HepG2 (cell line): Measurements from ENCODE around the gene L3MBTL4. TPM values are rescaled to one million over a fixed set of nuclear protein-coding genes. Genes with fewer than 3 reads are reported as not detected.
"Not testable (repeated sequence)": the region's sequence is repeated elsewhere in the genome, so short reads cannot be mapped to it uniquely, and the experiment has no call there.

Experiments used
- ATAC-seq: fragments of 200-7000 bp; cut with Tn5 transposase; 3 replicates; pipeline ENCODE4 v1.9.1; 2020; ENCODE audit warnings: mild to moderate bottlenecking, moderate library complexity
- BruUV-seq: library from RNA; stranded (reverse); fragments of 400-500 nt; replicated peaks from 2 replicates; lab custom pipeline; 2021; lab: Mats Ljungman, UMichigan
- CTCF ChIA-PET: fragments of 300-600 bp; formaldehyde crosslinking; extraction: SDS; loops from one replicate; lab custom pipeline; 2021; ENCODE audit warnings: low total read pairs, inconsistent platforms, low intra/inter-chr PET ratio; lab: Yijun Ruan, JAX
- POLR2A ChIA-PET: fragments of 350-600 bp; sonication (Branson Sonifier 250); formaldehyde crosslinking; loops from one replicate; lab custom pipeline; 2020; ENCODE audit warnings: antibody characterized with exemption, inconsistent platforms; lab: Yijun Ruan, JAX
- DNase-seq: peaks from one replicate; pipeline ENCODE4 v3.0.0-alpha.2; 2015; ENCODE audit warnings: low spot score
- FAIRE-seq: peaks from 3 replicates; lab custom pipeline; 2011; peaks lifted over from hg19 to GRCh38; lab: Jason Lieb, UNC
- H2AFZ ChIP-seq: one replicate; pipeline ENCODE4 v1.6.1; 2011; ENCODE audit warnings: low read length, inconsistent platforms
- H3K27ac ChIP-seq: fragments of 300-600 bp; 3 replicates; pipeline ENCODE4 v1.8.0; 2011; ENCODE audit warnings: mixed run types, mild to moderate bottlenecking, mixed read lengths, low read length, inconsistent platforms; ENCODE audit not compliant: insufficient read depth; ENCODE audit errors: extremely low read length
- H3K27me3 ChIP-seq, 2 experiments: fragments of 200-600 bp in 1 of 2; 2 replicates in 1 of 2; 3 replicates in 1 of 2; pipeline versions ENCODE4 v1.6.0 to v1.8.0; 2011; ENCODE audit warnings: low read length in 2 of 2, mild to moderate bottlenecking in 2 of 2, moderate library complexity in 2 of 2, inconsistent platforms in 1 of 2; ENCODE audit not compliant: insufficient read depth in 2 of 2, control insufficient read depth in 1 of 2
- H3K36me3 ChIP-seq, 2 experiments: fragments of 200-600 bp in 1 of 2; replicated peaks in 1 of 2; 2 replicates in 1 of 2; 3 replicates in 1 of 2; pipeline versions ENCODE4 v1.5.1 to v1.8.0; 2011; ENCODE audit warnings: low read length in 2 of 2, inconsistent platforms in 1 of 2; ENCODE audit not compliant: insufficient read depth in 2 of 2, control insufficient read depth in 1 of 2
- H3K4me1 ChIP-seq: 2 replicates; pipeline ENCODE4 v1.5.1; 2012; ENCODE audit warnings: low read length, inconsistent platforms; ENCODE audit not compliant: insufficient read depth
- H3K4me2 ChIP-seq: 2 replicates; pipeline ENCODE4 v1.6.0; 2011; ENCODE audit warnings: low read depth, low read length, inconsistent platforms
- H3K4me3 ChIP-seq, 3 experiments: fragments of 200-600 bp in 1 of 3; sonication (generic), shearing (Covaris generic) in 1 of 3; replicated peaks in 1 of 3; 2 replicates each; pipeline ENCODE4 v1.5.1; 2011 to 2016; ENCODE audit warnings: low read length in 3 of 3, inconsistent platforms in 2 of 3, low read depth in 2 of 3, mild to moderate bottlenecking in 2 of 3, control low read depth in 1 of 3, mixed read lengths in 1 of 3; ENCODE audit not compliant: insufficient read depth in 1 of 3
- H3K79me2 ChIP-seq: one replicate; pipeline ENCODE4 v1.6.1; 2011; ENCODE audit warnings: low read length, inconsistent platforms; ENCODE audit not compliant: insufficient read depth
- H3K9ac ChIP-seq: 2 replicates; pipeline ENCODE4 v1.6.0; 2011; ENCODE audit warnings: mild to moderate bottlenecking, low read depth, low read length, inconsistent platforms; ENCODE audit not compliant: insufficient read depth
- H3K9me3 ChIP-seq: 2 replicates; pipeline ENCODE4 v1.5.1; 2012; ENCODE audit warnings: mild to moderate bottlenecking, low read length
- H4K20me1 ChIP-seq: 2 replicates; pipeline ENCODE4 v1.6.0; 2011; ENCODE audit warnings: inconsistent platforms, mild to moderate bottlenecking, low read length, moderate library complexity; ENCODE audit not compliant: insufficient read depth
- HDAC2 ChIP-seq: sonication (generic); formaldehyde crosslinking; IDR thresholded peaks from 2 replicates; pipeline ENCODE4 v1.4.0; 2020; ENCODE audit warnings: missing genetic modification reagents
- HNF4G ChIP-seq, 2 experiments: sonication (generic) in 1 of 2; formaldehyde crosslinking in 1 of 2; IDR thresholded peaks; 2 replicates each; pipeline versions ENCODE4 v1.4.0 to v1.6.1; 2011 to 2020; ENCODE audit warnings: borderline replicate concordance in 2 of 2, low read depth in 2 of 2, mild to moderate bottlenecking in 2 of 2, low read length in 1 of 2, missing genetic modification reagents in 1 of 2, moderate library complexity in 1 of 2
- MIXL1 ChIP-seq: IDR thresholded peaks from 2 replicates; pipeline ENCODE4 v1.6.1; 2016
- RNF2 ChIP-seq: fragments of 450-650 bp; conservative IDR thresholded peaks from 2 replicates; pipeline ENCODE4 v1.6.1; 2016; ENCODE audit warnings: low read depth
- ZMYM3 ChIP-seq: sonication (generic); formaldehyde crosslinking; IDR thresholded peaks from 2 replicates; pipeline ENCODE4 v1.5.1; 2020; ENCODE audit warnings: mild to moderate bottlenecking, missing genetic modification reagents
- ZNF274 ChIP-seq: sonication (generic); formaldehyde crosslinking; IDR thresholded peaks from 2 replicates; pipeline ENCODE4 v1.5.1; 2020; ENCODE audit warnings: mild to moderate bottlenecking, missing genetic modification reagents
- ZNF44 ChIP-seq: sonication (generic); formaldehyde crosslinking; IDR thresholded peaks from 2 replicates; pipeline ENCODE4 v1.5.1; 2020; ENCODE audit warnings: mild to moderate bottlenecking, missing genetic modification reagents
- ZNF556 ChIP-seq: sonication (generic); formaldehyde crosslinking; IDR thresholded peaks from 2 replicates; pipeline ENCODE4 v1.4.0; 2020; ENCODE audit warnings: mild to moderate bottlenecking, missing genetic modification reagents, borderline replicate concordance
- ZNF609 ChIP-seq: sonication (generic); formaldehyde crosslinking; IDR thresholded peaks from 2 replicates; pipeline ENCODE4 v1.4.0; 2020; ENCODE audit warnings: mild to moderate bottlenecking, missing genetic modification reagents, borderline replicate concordance
- WGBS: methylation state at CpG from one replicate; pipeline ENCODE4 v1.1.6; 2017; ENCODE audit warnings: low lambda C conversion rate; 5-methylcytosine and 5-hydroxymethylcytosine counted together
- in situ Hi-C: cut with HindIII; loops from 2 replicates; pipeline ENCODE4 v1.10.0; 2017; ENCODE audit warnings: low pct_unique_long_range_greater_than_20kb; ENCODE audit not compliant: extremely low pct_ligation_motif_present
- intact Hi-C: fragments of 100-400 bp; cut with micrococcal nuclease; formaldehyde crosslinking; loops from one replicate; pipeline ENCODE4 v1.10.0; 2022; ENCODE audit not compliant: unreplicated experiment
- polyA plus RNA-seq, 8 experiments: library from polyadenylated mRNA; depleted of rRNA in 3 of 8; stranded (reverse) in 7 of 8; unstranded in 1 of 8; fragments of >200 nt; fragmentation: Illumina TruSeq in 4 of 8; extraction: Trizol in 4 of 8; gene quantifications; 2 replicates each; pipeline versions ENCODE4 v1.2.1 to v1.2.3, GENCODE V29; 2011 to 2016; ENCODE audit warnings: low read depth in 4 of 8, missing spikeins in 1 of 8, mixed read lengths in 1 of 8; ENCODE audit not compliant: insufficient read depth in 1 of 8
- total RNA-seq, 5 experiments: library from RNA; depleted of rRNA; stranded (reverse); fragments of >200 nt; fragmentation: Illumina TruSeq; extraction: Trizol; gene quantifications; 2 replicates each; pipeline ENCODE4 v1.2.3, GENCODE V29; 2016; ENCODE audit warnings: low read depth in 1 of 5

L3MBTL4 gene
- total and polyA plus RNA-seq, 2 of the 13 experiments (the other 11 are each of a cell fraction or from before 2014, with no cell fraction given) = 10.8 to 13.3 TPM

GRCh38 chr18:6273423-6273822, 141.3 kb downstream of the L3MBTL4 start:
- 97% methylated on average over 5 of the region's 6 CpGs for WGBS
- Histone ChIP-seq H3K4me2 (no peak overlapping the region), H2AFZ (no peak overlapping the region), H3K4me1 (no peaks in the 10 kb centered on the region), H3K27ac (no peak overlapping the region), H3K9me3 (no peaks in the 10 kb centered on the region), H4K20me1 (no peaks in the 10 kb centered on the region), H3K27me3 (no peaks in the 10 kb centered on the region), H3K9ac (no peak overlapping the region), H3K36me3 (peaks cover 0 to 10% of the 10 kb centered on the region in 2 experiments; a peak in 2 of 5 replicates), H3K4me3 (no peak overlapping the region), H3K79me2 (no peaks in the 10 kb centered on the region)
- intact Hi-C loops = no loop called here
- BruUV-seq = no TSS peak
- in situ Hi-C loops = no loop called here
- ATAC-seq (no peak), FAIRE-seq (no peak), DNase-seq (no peak)
- ChIA-PET POLR2A (no interaction called here), CTCF (no interaction called here)
- TF ChIP-seq RNF2 (no peak), ZNF556 (CRISPR knock-in tag) (no peak), ZNF274 (no peak), MIXL1 (no peak), ZNF609 (no peak), HNF4G (IDR thresholded peaks at IDR 0.05; ENCODE audit: borderline replicate concordance, low read depth, low read length) (no peak), HNF4G (CRISPR knock-in tag; IDR thresholded peaks at IDR 0.05; ENCODE audit: borderline replicate concordance, low read depth) (no peak), ZMYM3 (CRISPR knock-in tag) (no peak), HDAC2 (CRISPR knock-in tag) (no peak), ZNF44 (no peak)

GRCh38 chr18:6272144-6272543, 142.6 kb downstream of the L3MBTL4 start:
- H3K4me1 ChIP-seq, H3K9ac ChIP-seq, in situ Hi-C loops, H3K9me3 ChIP-seq, H3K27ac ChIP-seq, intact Hi-C loops, FAIRE-seq, ATAC-seq, H3K4me2 ChIP-seq, H4K20me1 ChIP-seq, H3K27me3 ChIP-seq, CTCF ChIA-PET, H3K36me3 ChIP-seq, POLR2A ChIA-PET, H3K79me2 ChIP-seq, H2AFZ ChIP-seq, H3K4me3 ChIP-seq, BruUV-seq, DNase-seq: not testable (repeated sequence)
- 75% methylated on average over 7 of the region's 10 CpGs for WGBS
